ENCODE results near the gene GNB1.

DNA sequence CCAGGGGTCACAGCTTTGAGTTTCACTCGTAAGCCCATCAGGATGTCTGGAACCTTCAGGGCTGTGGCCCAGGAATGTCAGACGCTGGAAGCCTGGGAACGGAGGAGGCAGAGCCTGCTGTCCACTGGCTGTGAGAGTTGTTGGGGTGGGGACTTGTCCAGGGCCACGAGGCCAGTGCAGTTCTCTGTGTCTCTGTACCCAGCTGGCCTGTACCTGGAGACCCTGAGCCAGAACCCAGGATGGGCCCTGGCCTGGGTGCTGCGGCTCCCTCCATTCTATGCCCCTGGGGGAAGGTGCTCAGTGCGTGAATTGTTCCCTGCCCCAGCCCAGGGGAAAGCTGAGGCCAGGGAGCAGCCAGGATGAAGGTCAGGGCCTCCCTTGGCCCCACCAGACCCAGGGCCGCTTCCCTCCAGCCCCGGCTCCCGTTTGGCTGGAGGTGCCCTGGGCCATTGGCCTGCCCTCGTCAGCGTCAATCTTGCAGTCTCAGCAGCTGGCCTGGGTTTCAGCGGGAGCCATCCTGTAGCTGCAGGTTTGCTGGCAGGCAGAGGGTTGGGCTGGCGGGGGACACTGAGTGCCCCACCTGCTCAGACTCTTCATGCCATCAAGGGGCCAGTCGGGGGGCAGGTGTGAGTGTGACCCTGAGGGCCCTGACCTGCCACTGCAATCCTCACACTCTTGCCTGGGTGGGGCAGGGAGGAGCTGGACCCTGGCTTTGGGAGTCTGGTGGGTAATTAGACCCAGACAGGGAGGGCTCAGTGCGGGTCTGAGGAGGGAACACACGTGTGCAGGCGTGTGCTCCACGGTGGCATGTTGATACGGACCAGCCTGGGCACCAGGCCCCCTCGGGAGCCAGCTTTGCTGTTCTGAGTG lies 23.4 kb upstream of the GNB1 start:
- TF ChIP-seq, protein P1, sequence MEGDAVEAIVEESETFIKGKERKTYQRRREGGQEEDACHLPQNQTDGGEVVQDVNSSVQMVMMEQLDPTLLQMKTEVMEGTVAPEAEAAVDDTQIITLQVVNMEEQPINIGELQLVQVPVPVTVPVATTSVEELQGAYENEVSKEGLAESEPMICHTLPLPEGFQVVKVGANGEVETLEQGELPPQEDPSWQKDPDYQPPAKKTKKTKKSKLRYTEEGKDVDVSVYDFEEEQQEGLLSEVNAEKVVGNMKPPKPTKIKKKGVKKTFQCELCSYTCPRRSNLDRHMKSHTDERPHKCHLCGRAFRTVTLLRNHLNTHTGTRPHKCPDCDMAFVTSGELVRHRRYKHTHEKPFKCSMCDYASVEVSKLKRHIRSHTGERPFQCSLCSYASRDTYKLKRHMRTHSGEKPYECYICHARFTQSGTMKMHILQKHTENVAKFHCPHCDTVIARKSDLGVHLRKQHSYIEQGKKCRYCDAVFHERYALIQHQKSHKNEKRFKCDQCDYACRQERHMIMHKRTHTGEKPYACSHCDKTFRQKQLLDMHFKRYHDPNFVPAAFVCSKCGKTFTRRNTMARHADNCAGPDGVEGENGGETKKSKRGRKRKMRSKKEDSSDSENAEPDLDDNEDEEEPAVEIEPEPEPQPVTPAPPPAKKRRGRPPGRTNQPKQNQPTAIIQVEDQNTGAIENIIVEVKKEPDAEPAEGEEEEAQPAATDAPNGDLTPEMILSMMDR (IDR thresholded peaks at IDR 0.05 in 2 of 3, conservative IDR thresholded peaks at IDR 0.05 in 1 of 3; ENCODE audit: control insufficient read depth in 2 of 3, extremely low read depth in 1 of 3, insufficient read depth in 1 of 3, low read depth in 3 of 3, low read length in 3 of 3): no peak
- TF ChIP-seq SUZ12 (IDR thresholded peaks at IDR 0.05; ENCODE audit: unreplicated experiment) (no peak), TCF3 (IDR thresholded peaks at IDR 0.05; ENCODE audit: borderline replicate concordance, insufficient read depth, low read depth, low read length) (no peak), MXI1 (IDR thresholded peaks at IDR 0.05; ENCODE audit: low read depth, low read length) (no peak), EED (IDR thresholded peaks at IDR 0.05; ENCODE audit: low read depth) (no peak), RAD21 (IDR thresholded peaks at IDR 0.05; ENCODE audit: insufficient read depth, low read depth, low read length) (no peak)
- TF ChIP-seq, protein P2, sequence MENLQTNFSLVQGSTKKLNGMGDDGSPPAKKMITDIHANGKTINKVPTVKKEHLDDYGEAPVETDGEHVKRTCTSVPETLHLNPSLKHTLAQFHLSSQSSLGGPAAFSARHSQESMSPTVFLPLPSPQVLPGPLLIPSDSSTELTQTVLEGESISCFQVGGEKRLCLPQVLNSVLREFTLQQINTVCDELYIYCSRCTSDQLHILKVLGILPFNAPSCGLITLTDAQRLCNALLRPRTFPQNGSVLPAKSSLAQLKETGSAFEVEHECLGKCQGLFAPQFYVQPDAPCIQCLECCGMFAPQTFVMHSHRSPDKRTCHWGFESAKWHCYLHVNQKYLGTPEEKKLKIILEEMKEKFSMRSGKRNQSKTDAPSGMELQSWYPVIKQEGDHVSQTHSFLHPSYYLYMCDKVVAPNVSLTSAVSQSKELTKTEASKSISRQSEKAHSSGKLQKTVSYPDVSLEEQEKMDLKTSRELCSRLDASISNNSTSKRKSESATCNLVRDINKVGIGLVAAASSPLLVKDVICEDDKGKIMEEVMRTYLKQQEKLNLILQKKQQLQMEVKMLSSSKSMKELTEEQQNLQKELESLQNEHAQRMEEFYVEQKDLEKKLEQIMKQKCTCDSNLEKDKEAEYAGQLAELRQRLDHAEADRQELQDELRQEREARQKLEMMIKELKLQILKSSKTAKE (IDR thresholded peaks at IDR 0.05; ENCODE audit: low read depth, poor library complexity, severe bottlenecking): no peak

All from GM12878 (cell line).